Subcutaneous abdominal adipose tissue (tissue), 5 donors: ENCODE measurements around the gene ABLIM2.
"Not testable (repeated sequence)": the region's sequence is repeated elsewhere in the genome, so short reads cannot be mapped to it uniquely, and the experiment has no call there.

Experiments used
- H3K27ac ChIP-seq: one replicate; pipeline ENCODE4 v1.7.0; 2013; ENCODE audit warnings: low read depth, mild to moderate bottlenecking, inconsistent platforms, low read length, moderate library complexity
- H3K27me3 ChIP-seq, 5 donors: one replicate each; pipeline ENCODE4 v1.7.0; 2013; ENCODE audit warnings: low read length in 5 of 5, inconsistent platforms in 1 of 5; ENCODE audit not compliant: control insufficient read depth in 5 of 5, insufficient read depth in 4 of 5
- H3K36me3 ChIP-seq, 5 donors: one replicate each; pipeline ENCODE4 v1.7.0; 2013; ENCODE audit warnings: low read length in 5 of 5; ENCODE audit not compliant: control insufficient read depth in 5 of 5, insufficient read depth in 5 of 5
- H3K4me1 ChIP-seq, 5 donors: one replicate each; pipeline ENCODE4 v1.7.0; 2013; ENCODE audit warnings: low read length in 5 of 5, mild to moderate bottlenecking in 3 of 5, moderate library complexity in 1 of 5; ENCODE audit not compliant: control insufficient read depth in 5 of 5, insufficient read depth in 5 of 5
- H3K4me3 ChIP-seq, 5 donors: one replicate each; pipeline ENCODE4 v1.7.0; 2013; ENCODE audit warnings: low read length in 5 of 5, low read depth in 1 of 5
- H3K9ac ChIP-seq, 5 donors: one replicate each; pipeline ENCODE4 v1.7.0; 2013; ENCODE audit warnings: low read length in 5 of 5, mild to moderate bottlenecking in 4 of 5, moderate library complexity in 3 of 5
- H3K9me3 ChIP-seq, 5 donors: one replicate each; pipeline ENCODE4 v1.7.0; 2013; ENCODE audit warnings: low read length in 5 of 5; ENCODE audit not compliant: control insufficient read depth in 5 of 5
- donor health status: healthy.
- donor health status: healthy.
- donor health status: healthy.
- donor health status: healthy.
- donor health status: healthy.

The ABLIM2 gene

GRCh38 chr4:7950301-7951092, 208.1 kb downstream of the ABLIM2 start:
- no peaks in the 10 kb centered on the region for H3K9me3 ChIP-seq
- H3K4me3 ChIP-seq, result no peak overlapping the region
- H3K4me1 ChIP-seq, result peaks cover 0 to 2% (median 0%) of the 10 kb centered on the region in 5 donors
- peaks cover 0 to 5% (median 0%) of the 10 kb centered on the region in 5 donors for H3K27me3 ChIP-seq
- no peak overlapping the region for H3K27ac ChIP-seq
- H3K9ac ChIP-seq, result no peak overlapping the region
- H3K36me3 ChIP-seq, result no peaks in the 10 kb centered on the region

- Histone ChIP-seq H3K9ac (no peak overlapping the region), H3K9me3 (no peaks in the 10 kb centered on the region), H3K4me3 (no peak overlapping the region), H3K36me3 (no peaks in the 10 kb centered on the region), H3K27me3 (peaks cover 0 to 5% (median 0%) of the 10 kb centered on the region in 5 donors), H3K4me1 (peaks cover 0 to 2% (median 0%) of the 10 kb centered on the region in 5 donors), H3K27ac (no peak overlapping the region)
Measured at GRCh38 chr4:7949759-7950158, 208.9 kb downstream of the ABLIM2 start.

GRCh38 chr4:7947927-7948326, 210.7 kb downstream of the ABLIM2 start:
- H3K9me3 ChIP-seq, result no peaks in the 10 kb centered on the region

GRCh38 chr4:7945709-7946380, 212.8 kb downstream of the ABLIM2 start:
- Histone ChIP-seq H3K27ac (no peak overlapping the region), H3K36me3 (no peaks in the 10 kb centered on the region), H3K4me3 (no peak overlapping the region), H3K9me3 (no peaks in the 10 kb centered on the region), H3K9ac (no peak overlapping the region), H3K27me3 (peaks cover 0 to 5% (median 0%) of the 10 kb centered on the region in 5 donors), H3K4me1 (peaks cover 0 to 20% (median 8%) of the 10 kb centered on the region in 5 donors)

More at GRCh38 chr4:7947927-7948326, 210.7 kb downstream of the ABLIM2 start:
- Histone ChIP-seq H3K9ac (no peak overlapping the region), H3K4me1 (peaks cover 0 to 5% (median 0%) of the 10 kb centered on the region in 5 donors), H3K27ac (no peak overlapping the region), H3K27me3 (peaks cover 0 to 5% (median 0%) of the 10 kb centered on the region in 5 donors), H3K4me3 (no peak overlapping the region), H3K36me3 (no peaks in the 10 kb centered on the region)

GRCh38 chr4:7944599-7945220, 213.9 kb downstream of the ABLIM2 start:
- Histone ChIP-seq H3K4me3 (no peak overlapping the region), H3K27me3 (peaks cover 0 to 5% (median 0%) of the 10 kb centered on the region in 5 donors), H3K9me3 (no peaks in the 10 kb centered on the region), H3K4me1 (peaks cover 0 to 30% (median 11%) of the 10 kb centered on the region in 5 donors), H3K36me3 (no peaks in the 10 kb centered on the region), H3K27ac (no peak overlapping the region), H3K9ac (no peak overlapping the region)

- not testable (repeated sequence) for H3K27me3 ChIP-seq, H3K9ac ChIP-seq, H3K27ac ChIP-seq, H3K4me3 ChIP-seq, H3K36me3 ChIP-seq, H3K9me3 ChIP-seq
- peaks cover 0 to 29% (median 18%) of the 10 kb centered on the region in 5 donors for H3K4me1 ChIP-seq
Measured at GRCh38 chr4:7943688-7944087, 214.9 kb downstream of the ABLIM2 start.

- H3K4me3 ChIP-seq, result no peak overlapping the region
- no peak overlapping the region for H3K27ac ChIP-seq
- H3K4me1 ChIP-seq, result peaks cover 0 to 32% (median 22%) of the 10 kb centered on the region in 5 donors
- no peaks in the 10 kb centered on the region for H3K36me3 ChIP-seq
- H3K27me3 ChIP-seq, result peaks cover 0 to 5% (median 0%) of the 10 kb centered on the region in 5 donors
- H3K9ac ChIP-seq, result no peak overlapping the region
- H3K9me3 ChIP-seq, result no peaks in the 10 kb centered on the region
Measured at GRCh38 chr4:7943211-7943610, 215.4 kb downstream of the ABLIM2 start.

- Histone ChIP-seq H3K4me1 (peaks cover 3 to 42% (median 30%) of the 10 kb centered on the region in 5 donors), H3K27ac (peak overlapping the region; percentile 66), H3K36me3 (no peaks in the 10 kb centered on the region), H3K9me3 (no peaks in the 10 kb centered on the region), H3K9ac (no peak overlapping the region), H3K27me3 (peaks cover 0 to 5% (median 0%) of the 10 kb centered on the region in 5 donors), H3K4me3 (no peak overlapping the region)
Measured at GRCh38 chr4:7941965-7942496, 216.6 kb downstream of the ABLIM2 start.

- H3K36me3 ChIP-seq, result no peaks in the 10 kb centered on the region
- peaks cover 0 to under 1% (median 0%) of the 10 kb centered on the region in 5 donors for H3K27me3 ChIP-seq
- H3K27ac ChIP-seq, result peak overlapping the region; percentile 66
- no peaks in the 10 kb centered on the region for H3K9me3 ChIP-seq
- H3K9ac ChIP-seq, result peak overlapping the region in 1 of 5 donors; percentile 21
- H3K4me1 ChIP-seq, result peaks cover 3 to 47% (median 30%) of the 10 kb centered on the region in 5 donors
- no peak overlapping the region for H3K4me3 ChIP-seq
Measured at GRCh38 chr4:7941111-7941964, 217.3 kb downstream of the ABLIM2 start.
